NCI-H187 treated with DMSO at 0.1 percent for 48 hours (cell line): ENCODE results near the gene TMEM272.

ENCODE experiments used
- DNase-seq: peaks from one replicate; lab custom pipeline; 2025; lab: John Stamatoyannopoulos, UW

TMEM272 gene

GRCh38 chr13:51780099-51780498 lies 64.9 kb downstream of the TMEM272 start:
- no peak for DNase-seq

DNA sequence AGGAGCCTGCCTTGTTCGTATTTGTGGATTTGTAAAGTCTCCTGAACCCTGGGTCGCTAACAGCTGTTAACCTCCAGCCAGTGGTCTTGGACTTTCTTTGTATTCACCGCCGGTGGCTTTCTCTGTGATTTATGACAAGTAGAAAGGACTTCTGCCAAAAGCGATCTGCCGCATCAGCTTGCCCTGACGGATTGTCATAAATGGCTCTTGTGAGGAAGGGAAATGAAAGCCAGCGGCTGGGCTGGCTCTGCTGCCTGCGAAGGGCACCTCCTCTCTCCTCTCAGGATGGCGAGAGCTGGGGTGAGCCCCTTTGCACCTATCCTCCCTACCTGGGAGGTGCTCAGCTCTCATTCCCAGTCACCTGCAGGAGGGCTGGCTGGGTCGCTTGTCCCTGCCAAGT lies 66.6 kb downstream of the TMEM272 start:
- no peak for DNase-seq

DNA sequence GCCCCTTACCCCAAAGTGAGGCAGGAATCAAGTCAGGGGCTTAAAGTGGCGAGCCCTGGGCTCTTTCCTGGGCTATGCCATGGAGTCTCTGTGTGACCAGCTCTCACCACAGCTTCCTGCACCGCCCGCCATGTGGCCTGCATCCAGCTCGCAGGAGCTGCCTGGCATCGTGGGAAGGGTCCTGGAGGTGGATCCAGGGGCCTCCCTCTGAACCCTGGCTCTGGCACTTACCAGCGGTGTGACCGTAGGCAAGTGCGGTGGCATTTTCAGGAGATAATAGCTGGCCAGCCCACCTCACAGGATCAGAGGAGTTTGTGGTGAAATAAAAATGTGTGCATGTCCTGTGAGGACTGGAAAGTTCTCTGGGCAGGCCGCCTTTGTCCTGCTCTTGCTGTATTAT lies 67.1 kb downstream of the TMEM272 start:
- DNase-seq: no peak

DNA sequence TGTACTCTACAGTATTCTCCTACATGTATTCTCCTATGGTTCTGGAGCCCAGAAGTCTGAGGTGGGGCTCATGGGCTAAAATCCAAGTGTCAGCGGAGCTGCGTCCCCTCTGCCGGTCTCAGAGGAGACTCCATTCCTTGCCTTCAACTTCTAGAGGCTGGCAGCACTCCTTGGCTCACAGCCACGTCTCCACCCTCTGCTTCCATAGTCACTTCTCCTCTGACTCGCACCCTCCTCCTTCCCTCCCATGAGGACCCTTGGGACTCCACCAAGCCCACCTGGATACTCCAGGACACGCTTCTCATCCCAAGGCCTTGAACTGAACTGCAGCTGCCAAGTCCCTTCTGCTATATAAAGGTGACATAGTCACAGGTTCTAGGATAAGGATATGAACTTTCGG lies 68.8 kb downstream of the TMEM272 start:
- DNase-seq: no peak

DNA sequence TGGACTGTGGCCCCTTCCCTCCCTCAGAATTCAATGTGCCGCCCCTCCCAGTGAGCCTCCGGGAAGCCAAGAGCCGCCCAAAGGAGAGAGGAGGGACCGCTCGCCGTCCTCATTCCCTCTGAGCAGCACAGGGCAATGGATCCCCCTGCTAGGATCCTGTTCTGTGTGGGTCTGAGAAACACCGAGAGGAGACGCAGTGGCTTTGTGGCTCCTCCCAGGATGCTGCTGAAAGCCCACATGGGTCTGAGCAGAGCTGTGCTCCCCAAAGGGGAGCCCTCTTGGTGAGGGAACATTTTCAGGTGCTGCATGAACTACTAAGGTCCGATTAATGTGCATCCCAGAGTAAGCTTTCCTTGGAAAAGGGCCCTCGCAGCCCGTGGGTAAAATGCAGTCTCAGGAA lies 71.5 kb downstream of the TMEM272 start:
- DNase-seq: no peak

- DNase-seq: no peak
These were observed 72.2 kb downstream of the TMEM272 start for GRCh38 chr13:51772781-51773180.

DNA sequence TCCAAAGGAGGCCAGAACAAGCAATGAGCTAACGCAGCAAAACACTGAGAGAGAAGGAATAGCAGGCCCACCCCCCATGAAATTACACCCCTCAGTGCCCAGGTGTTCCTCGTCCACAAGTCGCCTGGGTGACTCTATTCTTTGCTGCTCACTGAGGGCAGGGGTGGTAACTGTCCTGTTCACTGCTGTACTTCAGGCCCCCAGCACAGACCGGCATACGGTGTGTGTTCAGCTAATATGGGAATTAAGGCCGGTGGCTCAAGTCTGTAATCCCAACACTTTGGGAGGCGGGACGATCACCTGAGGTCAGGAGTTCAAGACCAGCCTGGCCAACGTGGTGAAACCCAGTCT lies 72.9 kb downstream of the TMEM272 start:
- no peak for DNase-seq

DNA sequence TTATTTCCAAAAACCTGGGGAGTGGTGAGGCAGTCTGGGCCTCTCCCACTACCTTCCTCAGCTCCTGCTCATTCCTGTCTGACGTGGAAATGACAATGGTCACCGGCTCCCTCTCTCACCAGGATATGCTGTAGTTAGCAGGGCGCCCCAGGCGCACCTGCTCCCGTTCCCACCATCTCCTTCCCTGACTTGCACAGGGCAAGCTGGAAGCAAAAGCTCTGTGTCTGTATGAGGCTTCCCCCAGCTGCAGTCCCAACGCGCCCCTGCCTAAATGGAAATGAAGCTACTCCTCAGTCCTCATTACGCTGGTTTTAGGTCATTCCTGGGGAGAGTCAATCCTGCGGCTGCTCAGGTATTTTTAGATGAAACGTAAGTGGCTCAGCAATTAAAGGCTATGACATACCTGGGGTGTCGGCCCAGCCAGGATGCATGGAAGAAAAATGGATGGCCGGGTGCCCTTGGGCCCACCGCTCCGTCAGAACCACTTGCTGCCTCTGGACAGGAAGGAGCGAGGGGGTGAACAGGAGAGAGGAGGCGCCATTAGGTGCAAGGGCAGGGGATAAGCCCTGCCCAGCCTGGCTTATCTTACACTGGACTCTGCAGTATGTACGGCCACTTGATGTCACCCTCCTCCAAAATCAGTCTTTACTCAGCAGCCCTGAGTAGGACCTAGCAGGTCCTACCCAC lies 73.4 kb downstream of the TMEM272 start:
- DNase-seq: no peak

GRCh38 chr13:51770681-51771417 lies 74.1 kb downstream of the TMEM272 start:
- no peak for DNase-seq

DNA sequence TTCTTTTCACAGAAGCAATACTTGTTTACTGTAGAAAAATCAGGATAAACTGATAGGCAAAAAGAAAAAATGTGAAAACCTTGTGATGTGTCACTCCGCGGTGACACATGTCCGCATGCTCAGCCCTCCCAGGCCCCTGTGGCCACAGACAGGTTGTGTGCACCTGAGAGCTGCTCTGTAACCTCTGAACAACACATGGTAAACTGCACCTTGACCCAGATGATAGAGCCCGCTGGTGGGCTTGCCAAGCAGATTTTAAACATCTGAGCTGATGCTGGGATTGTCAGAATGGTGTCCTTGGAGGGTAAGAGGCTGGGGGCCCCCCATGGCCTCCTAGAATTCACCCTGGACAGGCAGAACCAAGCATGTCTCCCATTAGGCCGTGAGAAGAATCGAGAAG lies 74.8 kb downstream of the TMEM272 start:
- no peak for DNase-seq

- no peak for DNase-seq
These were observed 75.4 kb downstream of the TMEM272 start for GRCh38 chr13:51769455-51770127.

- no peak for DNase-seq
These were observed 76.0 kb downstream of the TMEM272 start for GRCh38 chr13:51768976-51769375.

GRCh38 chr13:51768378-51768921 lies 76.5 kb downstream of the TMEM272 start:
- DNase-seq: no peak

DNA sequence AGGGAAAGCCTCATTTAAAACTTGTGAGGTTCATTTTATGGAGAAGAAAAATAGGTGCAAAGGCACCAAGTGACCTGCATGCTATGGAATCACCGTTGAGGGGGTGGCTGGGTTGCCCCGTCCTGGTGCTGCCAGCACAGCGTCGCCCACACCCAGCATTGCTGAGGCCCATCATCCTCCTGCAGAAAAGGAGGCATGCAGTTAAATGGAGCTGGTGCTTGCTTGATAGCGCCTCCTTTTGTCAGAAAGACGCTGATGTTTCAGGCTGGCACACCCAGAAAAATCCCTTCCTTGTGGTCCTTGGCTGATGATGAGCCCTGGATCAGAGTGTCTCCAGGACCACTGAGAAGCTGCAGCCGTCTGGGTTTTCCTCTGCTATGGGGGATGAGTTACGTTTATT lies 77.9 kb downstream of the TMEM272 start:
- DNase-seq: no peak

- no peak for DNase-seq
These were observed 79.8 kb downstream of the TMEM272 start for GRCh38 chr13:51765142-51765515.

DNA sequence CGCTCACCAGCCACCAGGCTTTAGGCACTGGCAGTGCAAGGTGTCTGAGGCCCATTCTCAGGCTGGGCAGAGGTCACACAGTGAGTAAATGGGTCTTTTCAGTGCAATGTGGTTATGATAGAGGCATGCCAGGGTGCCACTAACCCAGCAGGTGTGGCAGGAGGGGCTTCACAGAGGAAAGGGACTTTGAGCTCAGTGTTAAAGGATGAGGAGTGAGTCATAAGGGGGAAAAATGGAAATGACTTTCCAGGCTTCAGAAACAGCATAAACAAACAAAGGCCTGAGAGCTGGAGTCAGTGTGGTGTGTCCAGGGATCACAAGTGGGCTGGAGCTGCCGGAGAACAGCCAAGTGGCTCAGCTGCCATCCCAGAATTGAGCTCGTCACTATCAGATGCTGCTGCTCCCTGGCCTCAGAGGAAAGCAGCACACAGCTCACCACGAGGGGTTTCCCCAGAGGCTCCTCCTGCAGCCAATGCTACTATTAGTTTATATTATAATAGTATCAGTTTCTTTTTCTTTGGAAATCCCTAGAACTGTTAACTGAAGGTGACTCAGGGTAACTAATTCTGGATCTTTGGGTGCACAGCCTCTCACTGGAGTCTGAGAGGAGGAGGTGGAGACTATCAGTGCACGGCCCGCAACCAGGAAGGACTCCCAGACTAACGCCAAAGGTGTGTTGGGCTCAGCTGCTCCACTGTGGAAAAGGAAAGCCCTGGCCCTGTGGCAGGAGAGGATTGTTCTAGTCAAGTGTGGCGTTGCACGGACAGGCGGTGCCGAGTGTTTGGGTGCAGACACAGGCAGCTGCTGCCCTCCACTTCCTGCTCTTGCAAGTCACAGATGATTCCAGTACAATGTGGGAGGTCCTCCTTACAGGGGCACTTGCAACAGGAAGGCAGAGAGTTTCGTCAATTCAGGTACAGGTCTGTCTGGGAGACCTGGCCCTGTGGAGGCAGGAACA lies 80.5 kb downstream of the TMEM272 start:
- peak; percentile 31 for DNase-seq

DNA sequence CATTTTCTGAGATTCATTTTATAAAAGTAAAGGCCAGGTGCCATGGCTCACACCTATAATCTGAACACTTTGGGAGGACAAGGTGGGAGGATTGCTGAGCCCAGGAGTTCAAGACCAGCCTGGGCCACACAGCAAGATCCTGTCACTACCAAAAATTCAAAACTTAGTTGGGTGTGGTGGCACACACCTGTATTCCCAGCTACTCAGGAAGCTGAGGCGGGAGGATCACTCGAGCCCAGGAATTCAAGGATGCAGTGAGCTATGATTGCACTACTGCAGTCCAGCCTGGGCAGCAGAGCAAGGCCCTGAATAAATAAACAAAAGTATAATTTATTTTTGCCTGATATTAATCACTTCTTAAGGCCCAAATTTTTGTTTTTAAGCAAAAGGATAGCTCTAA lies 81.5 kb downstream of the TMEM272 start:
- DNase-seq: no peak
